Caco-2 (cell line): ENCODE measurements around the gene INPP4B. TPM values are rescaled to one million over a fixed set of nuclear protein-coding genes. Genes with fewer than 3 reads are reported as not detected.
A peak's percentile ranks its signal among the peaks of the same experiment; 100 is the strongest.

Source experiments
- BruUV-seq: library from RNA; stranded (reverse); fragments of 400-500 nt; replicated peaks from 2 replicates; lab custom pipeline; 2021; lab: Mats Ljungman, UMichigan
- CTCF ChIA-PET: fragments of 300-600 bp; sonication (Branson Sonifier 250); formaldehyde crosslinking; loops from one replicate; lab custom pipeline; 2022; ENCODE audit warnings: antibody characterized with exemption; lab: Charles Lee
- POLR2A ChIA-PET: fragments of 300-600 bp; sonication (Branson Sonifier 250); formaldehyde crosslinking; loops from one replicate; lab custom pipeline; 2022; ENCODE audit warnings: antibody characterized with exemption; lab: Charles Lee
- DNase-seq, 2 experiments: peaks; one replicate each; pipeline versions ENCODE4 v3.0.0 to v3.0.0-alpha.2; 2020 to 2022
- H3K27me3 ChIP-seq: replicated peaks from 2 replicates; pipeline ENCODE4 v1.6.0; 2011; ENCODE audit warnings: low read length; ENCODE audit not compliant: control insufficient read depth, insufficient read depth
- H3K36me3 ChIP-seq: 2 replicates; pipeline ENCODE4 v1.5.1; 2011; ENCODE audit warnings: low read length; ENCODE audit not compliant: control insufficient read depth, insufficient read depth
- H3K4me1 ChIP-seq: fragments of 250-450 bp; sonication (Bioruptor Pico); 2 replicates; pipeline ENCODE4 v1.5.1; 2020; ENCODE audit warnings: mild to moderate bottlenecking
- H3K4me3 ChIP-seq: 2 replicates; pipeline ENCODE4 v1.5.1; 2011; ENCODE audit warnings: low read depth, mild to moderate bottlenecking, control low read depth, low read length
- H3K9me3 ChIP-seq: fragments of 250-450 bp; sonication (Bioruptor Pico); 2 replicates; pipeline ENCODE4 v1.5.1; 2020; ENCODE audit warnings: mild to moderate bottlenecking, moderate library complexity
- H3K27ac Mint-ChIP-seq: one replicate; pipeline ENCODE4 v1.8.0; 2022; ENCODE audit warnings: mixed read lengths; ENCODE audit not compliant: unreplicated experiment
- H3K27me3 Mint-ChIP-seq: one replicate; pipeline ENCODE4 v1.8.0; 2022; ENCODE audit warnings: mixed read lengths; ENCODE audit not compliant: insufficient read depth, unreplicated experiment
- H3K36me3 Mint-ChIP-seq: one replicate; pipeline ENCODE4 v1.8.0; 2022; ENCODE audit warnings: mild to moderate bottlenecking, mixed read lengths; ENCODE audit not compliant: insufficient read depth, unreplicated experiment
- H3K4me1 Mint-ChIP-seq: one replicate; pipeline ENCODE4 v1.8.0; 2022; ENCODE audit warnings: low read depth, mixed read lengths; ENCODE audit not compliant: unreplicated experiment
- H3K4me3 Mint-ChIP-seq: one replicate; pipeline ENCODE4 v1.8.0; 2022; ENCODE audit warnings: mild to moderate bottlenecking, moderate library complexity, mixed read lengths; ENCODE audit not compliant: unreplicated experiment
- H3K9me3 Mint-ChIP-seq: one replicate; pipeline ENCODE4 v1.8.0; 2022; ENCODE audit warnings: mixed read lengths; ENCODE audit not compliant: unreplicated experiment
- CTCF ChIP-seq, 2 experiments: fragments of 200-600 bp in 1 of 2; IDR thresholded peaks; 1 replicate in 1 of 2; 2 replicates in 1 of 2; pipeline versions ENCODE4 v1.5.1 to v1.8.0; 2011 to 2022; ENCODE audit warnings: antibody characterized with exemption in 1 of 2, control low read depth in 1 of 2, inconsistent platforms in 1 of 2, low read depth in 1 of 2, low read length in 1 of 2, mild to moderate bottlenecking in 1 of 2, moderate library complexity in 1 of 2; ENCODE audit not compliant: insufficient read depth in 1 of 2, severe bottlenecking in 1 of 2, unreplicated experiment in 1 of 2
- intact Hi-C: fragments of 100-400 bp; cut with micrococcal nuclease; formaldehyde crosslinking; loops from one replicate; pipeline ENCODE4 v1.10.0; 2022; ENCODE audit not compliant: unreplicated experiment
- total RNA-seq: library from RNA; stranded (reverse); gene quantifications from 2 replicates; pipeline ENCODE4 v1.2.3, GENCODE V29; 2022

Gene INPP4B
- total RNA-seq, 1 experiment from 2014 or later: 10.3 TPM

GRCh38 chr4:142883040-142883832 is 37.1 kb upstream of the INPP4B start:
- no peaks in the 10 kb centered on the region for H3K27me3 Mint-ChIP-seq
- no peaks in the 10 kb centered on the region for H3K4me1 ChIP-seq
- no TSS peak for BruUV-seq
- DNase-seq: peak in 1 of 2 experiments; percentile 15
- H3K36me3 ChIP-seq: no peaks in the 10 kb centered on the region
- CTCF ChIA-PET: interaction anchor here (0.5 to 1.0 kb wide), 2 partner anchors 249 to 295 kb away, joined by 3 read pairs; no protein-coding TSS in a partner anchor
- H3K4me1 Mint-ChIP-seq: no peaks in the 10 kb centered on the region
- no peaks in the 10 kb centered on the region for H3K36me3 Mint-ChIP-seq
- POLR2A ChIA-PET: no interaction called here
- H3K27ac Mint-ChIP-seq: no peak overlapping the region
- H3K27me3 ChIP-seq: no peaks in the 10 kb centered on the region
- intact Hi-C loops: loop anchor here (1.0 kb wide), 3 partner anchors 202 to 599 kb away; no protein-coding TSS in a partner anchor
- H3K9me3 ChIP-seq: no peaks in the 10 kb centered on the region; the same call in 1 of the 2 replicates
- no peaks in the 10 kb centered on the region for H3K9me3 Mint-ChIP-seq
- peak; percentile 22 to 37 for TF ChIP-seq CTCF (IDR thresholded peaks at IDR 0.05; ENCODE audit: insufficient read depth in 1 of 2, low read depth in 1 of 2, low read length in 1 of 2, severe bottlenecking in 1 of 2, unreplicated experiment in 1 of 2)
- H3K4me3 Mint-ChIP-seq: no peak overlapping the region
- no peak overlapping the region for H3K4me3 ChIP-seq

DNA sequence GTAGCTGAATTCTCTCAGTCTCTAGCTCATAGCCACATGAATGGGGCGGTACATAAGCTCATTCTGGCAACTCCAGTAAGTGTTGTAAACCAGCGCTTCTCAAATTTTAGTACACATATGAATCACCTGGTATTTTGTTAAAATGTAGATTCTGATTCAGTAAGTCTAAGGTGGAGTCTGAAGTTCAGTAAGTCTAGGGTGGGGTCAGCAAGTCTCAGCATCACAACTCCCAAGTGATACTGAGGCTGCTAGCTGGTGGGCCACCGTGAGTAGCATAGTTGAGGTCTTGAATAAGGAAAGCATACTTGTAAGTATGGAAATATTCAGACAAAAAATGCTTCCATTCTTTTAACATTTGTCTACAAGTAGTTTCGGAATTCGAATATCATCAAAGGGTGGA is 36.1 kb upstream of the INPP4B start:
- H3K36me3 Mint-ChIP-seq: no peaks in the 10 kb centered on the region

DNA sequence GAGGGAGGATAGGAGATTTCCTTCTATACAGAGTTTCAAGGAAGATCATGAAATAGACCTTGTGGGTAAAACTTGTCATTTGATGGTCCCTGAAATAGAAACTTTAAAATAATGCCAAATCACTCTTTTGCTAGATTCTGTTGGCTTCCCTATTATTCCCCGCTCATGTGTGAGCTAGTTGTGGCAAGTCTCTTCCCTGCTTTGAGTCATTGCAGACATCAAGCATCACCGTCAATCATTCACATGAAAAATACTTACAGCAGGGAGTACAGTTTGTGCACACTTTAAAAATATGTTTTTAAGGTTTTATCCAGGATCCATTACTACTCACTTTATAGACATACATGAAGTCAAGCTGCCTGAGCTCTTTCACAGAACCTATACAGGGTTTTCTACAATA is 35.2 kb upstream of the INPP4B start:
- Histone ChIP-seq H3K27me3 (no peaks in the 10 kb centered on the region), H3K36me3 (no peaks in the 10 kb centered on the region), H3K9me3 (no peaks in the 10 kb centered on the region; the same call in 1 of the 2 replicates), H3K4me3 (no peak overlapping the region), H3K4me1 (no peaks in the 10 kb centered on the region)
- no peak overlapping the region for H3K4me3 Mint-ChIP-seq
- H3K9me3 Mint-ChIP-seq: no peaks in the 10 kb centered on the region
- CTCF ChIA-PET: no interaction called here
- DNase-seq: no peak
- no TSS peak for BruUV-seq
- H3K36me3 Mint-ChIP-seq: no peaks in the 10 kb centered on the region
- H3K27ac Mint-ChIP-seq: no peak overlapping the region
- POLR2A ChIA-PET: no interaction called here
- intact Hi-C loops: no loop called here
- H3K27me3 Mint-ChIP-seq: no peaks in the 10 kb centered on the region
- TF ChIP-seq CTCF (IDR thresholded peaks at IDR 0.05; ENCODE audit: insufficient read depth in 1 of 2, low read depth in 1 of 2, low read length in 1 of 2, severe bottlenecking in 1 of 2, unreplicated experiment in 1 of 2): no peak
- no peaks in the 10 kb centered on the region for H3K4me1 Mint-ChIP-seq

More for the DNA sequence above, 36.1 kb upstream of the INPP4B start:
- no peaks in the 10 kb centered on the region; the same call in 1 of the 2 replicates for H3K9me3 ChIP-seq
- ChIA-PET POLR2A (no interaction called here), CTCF (interaction anchor here (0.6 kb wide), 2 partner anchors 34 to 210 kb away, joined by 3 read pairs; no protein-coding TSS in a partner anchor)
- H3K27me3 Mint-ChIP-seq: no peaks in the 10 kb centered on the region
- H3K9me3 Mint-ChIP-seq: no peaks in the 10 kb centered on the region
- H3K4me3 Mint-ChIP-seq: no peak overlapping the region
- H3K4me1 Mint-ChIP-seq: no peaks in the 10 kb centered on the region
- BruUV-seq: no TSS peak
- no peak overlapping the region for H3K27ac Mint-ChIP-seq
- H3K27me3 ChIP-seq: no peaks in the 10 kb centered on the region
- H3K4me1 ChIP-seq: no peaks in the 10 kb centered on the region
- no peak for DNase-seq
- H3K4me3 ChIP-seq: no peak overlapping the region
- no peak for TF ChIP-seq CTCF (IDR thresholded peaks at IDR 0.05; ENCODE audit: insufficient read depth in 1 of 2, low read depth in 1 of 2, low read length in 1 of 2, severe bottlenecking in 1 of 2, unreplicated experiment in 1 of 2)
- H3K36me3 ChIP-seq: no peaks in the 10 kb centered on the region
- intact Hi-C loops: no loop called here
